DOHH2 (cell line): Measurements from ENCODE around the gene RUFY2.
"Not testable (repeated sequence)": the region's sequence is repeated elsewhere in the genome, so short reads cannot be mapped to it uniquely, and the experiment has no call there.

Source experiments
- CTCF ChIP-seq: fragments of 200-600 bp; sonication (generic); IDR thresholded peaks from one replicate; pipeline ENCODE4 v1.5.1; 2014; ENCODE audit warnings: antibody characterized with exemption, mild to moderate bottlenecking, low read depth, low read length; ENCODE audit not compliant: poor library complexity, severe bottlenecking
- EZH2phosphoT487 ChIP-seq: fragments of 200-600 bp; sonication (generic); IDR thresholded peaks from 2 replicates; pipeline ENCODE4 v1.6.1; 2017; ENCODE audit warnings: borderline replicate concordance, mild to moderate bottlenecking, antibody characterized with exemption, low read length, moderate library complexity, mixed read lengths

DNA sequence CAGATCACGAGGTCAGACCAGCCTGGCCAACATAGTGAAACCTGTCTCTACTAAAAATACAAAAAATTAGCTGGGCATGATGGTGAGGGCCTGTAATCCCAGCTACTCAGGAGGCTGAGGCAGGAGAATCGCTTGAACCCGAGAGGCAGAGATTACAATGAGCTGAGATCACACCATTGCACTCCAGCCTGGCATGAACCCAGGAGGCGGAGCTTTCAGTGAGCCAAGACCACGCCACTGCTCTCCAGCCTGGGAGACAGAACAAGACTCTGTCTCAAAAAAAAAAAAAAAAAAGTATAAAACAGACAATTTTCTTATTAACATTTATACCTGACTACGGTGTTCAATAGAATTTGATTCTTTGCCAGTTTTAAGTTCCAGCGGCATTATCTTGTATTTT lies 42.6 kb upstream of the RUFY2 start:
- not testable (repeated sequence) for TF ChIP-seq CTCF, EZH2phosphoT487
